ENCODE data around the gene TSHZ2.
"Not testable (repeated sequence)": the region's sequence is repeated elsewhere in the genome, so short reads cannot be mapped to it uniquely, and the experiment has no call there.

The TSHZ2 gene

GRCh38 chr20:53413845-53414244 is 441.7 kb downstream of the TSHZ2 start:
- H3K9me3 ChIP-seq (ENCODE audit: control insufficient read depth in 2 of 2, low read length in 2 of 2); H3K27ac ChIP-seq (ENCODE audit: low read depth in 2 of 2, low read length in 2 of 2); H3K9ac ChIP-seq (ENCODE audit: low read depth in 1 of 2, low read length in 2 of 2); H3K27me3 ChIP-seq (ENCODE audit: control insufficient read depth in 2 of 2, insufficient read depth in 2 of 2, low read length in 2 of 2); H3K4me3 ChIP-seq (ENCODE audit: low read length in 2 of 2); H3K36me3 ChIP-seq (ENCODE audit: control insufficient read depth in 2 of 2, insufficient read depth in 2 of 2, low read length in 2 of 2); H3K4me1 ChIP-seq (ENCODE audit: control insufficient read depth in 2 of 2, insufficient read depth in 2 of 2, low read length in 2 of 2): not testable (repeated sequence)

- H3K9me3 ChIP-seq (ENCODE audit: control insufficient read depth in 2 of 2, low read length in 2 of 2), result no peaks in the 10 kb centered on the region
- H3K9ac ChIP-seq (ENCODE audit: low read depth in 1 of 2, low read length in 2 of 2), result no peak overlapping the region
- H3K36me3 ChIP-seq (ENCODE audit: control insufficient read depth in 2 of 2, insufficient read depth in 2 of 2, low read length in 2 of 2), result no peaks in the 10 kb centered on the region
- no peak overlapping the region for H3K27ac ChIP-seq (ENCODE audit: low read depth in 2 of 2, low read length in 2 of 2)
- no peak overlapping the region for H3K4me3 ChIP-seq (ENCODE audit: low read length in 2 of 2)
- H3K4me1 ChIP-seq (ENCODE audit: control insufficient read depth in 2 of 2, insufficient read depth in 2 of 2, low read length in 2 of 2), result no peaks in the 10 kb centered on the region
- H3K27me3 ChIP-seq (ENCODE audit: control insufficient read depth in 2 of 2, insufficient read depth in 2 of 2, low read length in 2 of 2), result no peaks in the 10 kb centered on the region
These were observed 447.7 kb downstream of the TSHZ2 start for GRCh38 chr20:53419693-53420460.

GRCh38 chr20:53421343-53421742 is 449.2 kb downstream of the TSHZ2 start:
- Histone ChIP-seq H3K36me3 (ENCODE audit: control insufficient read depth in 2 of 2, insufficient read depth in 2 of 2, low read length in 2 of 2) (no peaks in the 10 kb centered on the region), H3K27me3 (ENCODE audit: control insufficient read depth in 2 of 2, insufficient read depth in 2 of 2, low read length in 2 of 2) (no peaks in the 10 kb centered on the region), H3K9ac (ENCODE audit: low read depth in 1 of 2, low read length in 2 of 2) (no peak overlapping the region), H3K9me3 (ENCODE audit: control insufficient read depth in 2 of 2, low read length in 2 of 2) (no peaks in the 10 kb centered on the region), H3K4me3 (ENCODE audit: low read length in 2 of 2) (no peak overlapping the region), H3K27ac (ENCODE audit: low read depth in 2 of 2, low read length in 2 of 2) (no peak overlapping the region), H3K4me1 (ENCODE audit: control insufficient read depth in 2 of 2, insufficient read depth in 2 of 2, low read length in 2 of 2) (no peaks in the 10 kb centered on the region)

- no peaks in the 10 kb centered on the region for H3K27me3 ChIP-seq (ENCODE audit: control insufficient read depth in 2 of 2, insufficient read depth in 2 of 2, low read length in 2 of 2)
- H3K36me3 ChIP-seq (ENCODE audit: control insufficient read depth in 2 of 2, insufficient read depth in 2 of 2, low read length in 2 of 2), result no peaks in the 10 kb centered on the region
- no peak overlapping the region for H3K9ac ChIP-seq (ENCODE audit: low read depth in 1 of 2, low read length in 2 of 2)
- H3K9me3 ChIP-seq (ENCODE audit: control insufficient read depth in 2 of 2, low read length in 2 of 2), result no peaks in the 10 kb centered on the region
- H3K27ac ChIP-seq (ENCODE audit: low read depth in 2 of 2, low read length in 2 of 2), result no peak overlapping the region
- H3K4me1 ChIP-seq (ENCODE audit: control insufficient read depth in 2 of 2, insufficient read depth in 2 of 2, low read length in 2 of 2), result no peaks in the 10 kb centered on the region
- H3K4me3 ChIP-seq (ENCODE audit: low read length in 2 of 2), result no peak overlapping the region
These were observed 449.9 kb downstream of the TSHZ2 start for GRCh38 chr20:53422039-53422438.

- no peak overlapping the region for H3K4me3 ChIP-seq (ENCODE audit: low read length in 2 of 2)
- no peak overlapping the region for H3K27ac ChIP-seq (ENCODE audit: low read depth in 2 of 2, low read length in 2 of 2)
- H3K9ac ChIP-seq (ENCODE audit: low read depth in 1 of 2, low read length in 2 of 2), result no peak overlapping the region
- H3K27me3 ChIP-seq (ENCODE audit: control insufficient read depth in 2 of 2, insufficient read depth in 2 of 2, low read length in 2 of 2), result no peaks in the 10 kb centered on the region
- H3K4me1 ChIP-seq (ENCODE audit: control insufficient read depth in 2 of 2, insufficient read depth in 2 of 2, low read length in 2 of 2), result no peaks in the 10 kb centered on the region
- H3K36me3 ChIP-seq (ENCODE audit: control insufficient read depth in 2 of 2, insufficient read depth in 2 of 2, low read length in 2 of 2), result no peaks in the 10 kb centered on the region
- no peaks in the 10 kb centered on the region for H3K9me3 ChIP-seq (ENCODE audit: control insufficient read depth in 2 of 2, low read length in 2 of 2)
These were observed 451.5 kb downstream of the TSHZ2 start for GRCh38 chr20:53423587-53424146.

- H3K27ac ChIP-seq (ENCODE audit: low read depth in 2 of 2, low read length in 2 of 2), result no peak overlapping the region
- no peaks in the 10 kb centered on the region for H3K36me3 ChIP-seq (ENCODE audit: control insufficient read depth in 2 of 2, insufficient read depth in 2 of 2, low read length in 2 of 2)
- H3K4me3 ChIP-seq (ENCODE audit: low read length in 2 of 2), result no peak overlapping the region
- H3K9ac ChIP-seq (ENCODE audit: low read depth in 1 of 2, low read length in 2 of 2), result no peak overlapping the region
- no peaks in the 10 kb centered on the region for H3K4me1 ChIP-seq (ENCODE audit: control insufficient read depth in 2 of 2, insufficient read depth in 2 of 2, low read length in 2 of 2)
- H3K9me3 ChIP-seq (ENCODE audit: control insufficient read depth in 2 of 2, low read length in 2 of 2), result no peaks in the 10 kb centered on the region
- no peaks in the 10 kb centered on the region for H3K27me3 ChIP-seq (ENCODE audit: control insufficient read depth in 2 of 2, insufficient read depth in 2 of 2, low read length in 2 of 2)
These were observed 453.3 kb downstream of the TSHZ2 start for GRCh38 chr20:53425481-53425880.

GRCh38 chr20:53425941-53426340 is 453.8 kb downstream of the TSHZ2 start:
- no peaks in the 10 kb centered on the region for H3K9me3 ChIP-seq (ENCODE audit: control insufficient read depth in 2 of 2, low read length in 2 of 2)
- no peaks in the 10 kb centered on the region for H3K27me3 ChIP-seq (ENCODE audit: control insufficient read depth in 2 of 2, insufficient read depth in 2 of 2, low read length in 2 of 2)
- H3K27ac ChIP-seq (ENCODE audit: low read depth in 2 of 2, low read length in 2 of 2), result no peak overlapping the region
- H3K9ac ChIP-seq (ENCODE audit: low read depth in 1 of 2, low read length in 2 of 2), result no peak overlapping the region
- no peak overlapping the region for H3K4me3 ChIP-seq (ENCODE audit: low read length in 2 of 2)
- H3K36me3 ChIP-seq (ENCODE audit: control insufficient read depth in 2 of 2, insufficient read depth in 2 of 2, low read length in 2 of 2), result no peaks in the 10 kb centered on the region
- no peaks in the 10 kb centered on the region for H3K4me1 ChIP-seq (ENCODE audit: control insufficient read depth in 2 of 2, insufficient read depth in 2 of 2, low read length in 2 of 2)

- no peaks in the 10 kb centered on the region for H3K4me1 ChIP-seq (ENCODE audit: control insufficient read depth in 2 of 2, insufficient read depth in 2 of 2, low read length in 2 of 2)
- H3K9ac ChIP-seq (ENCODE audit: low read depth in 1 of 2, low read length in 2 of 2), result no peak overlapping the region
- H3K36me3 ChIP-seq (ENCODE audit: control insufficient read depth in 2 of 2, insufficient read depth in 2 of 2, low read length in 2 of 2), result no peaks in the 10 kb centered on the region
- H3K9me3 ChIP-seq (ENCODE audit: control insufficient read depth in 2 of 2, low read length in 2 of 2), result no peaks in the 10 kb centered on the region
- H3K27me3 ChIP-seq (ENCODE audit: control insufficient read depth in 2 of 2, insufficient read depth in 2 of 2, low read length in 2 of 2), result no peaks in the 10 kb centered on the region
- H3K4me3 ChIP-seq (ENCODE audit: low read length in 2 of 2), result no peak overlapping the region
- H3K27ac ChIP-seq (ENCODE audit: low read depth in 2 of 2, low read length in 2 of 2), result no peak overlapping the region
These were observed 454.7 kb downstream of the TSHZ2 start for GRCh38 chr20:53426766-53427312.

GRCh38 chr20:53427951-53428350 is 455.8 kb downstream of the TSHZ2 start:
- no peak overlapping the region for H3K9ac ChIP-seq (ENCODE audit: low read depth in 1 of 2, low read length in 2 of 2)
- no peaks in the 10 kb centered on the region for H3K36me3 ChIP-seq (ENCODE audit: control insufficient read depth in 2 of 2, insufficient read depth in 2 of 2, low read length in 2 of 2)
- no peaks in the 10 kb centered on the region for H3K27me3 ChIP-seq (ENCODE audit: control insufficient read depth in 2 of 2, insufficient read depth in 2 of 2, low read length in 2 of 2)
- no peak overlapping the region for H3K4me3 ChIP-seq (ENCODE audit: low read length in 2 of 2)
- H3K4me1 ChIP-seq (ENCODE audit: control insufficient read depth in 2 of 2, insufficient read depth in 2 of 2, low read length in 2 of 2), result no peaks in the 10 kb centered on the region
- H3K9me3 ChIP-seq (ENCODE audit: control insufficient read depth in 2 of 2, low read length in 2 of 2), result no peaks in the 10 kb centered on the region
- H3K27ac ChIP-seq (ENCODE audit: low read depth in 2 of 2, low read length in 2 of 2), result no peak overlapping the region

GRCh38 chr20:53428588-53428987 is 456.4 kb downstream of the TSHZ2 start:
- Histone ChIP-seq H3K4me3 (ENCODE audit: low read length in 2 of 2) (no peak overlapping the region), H3K27ac (ENCODE audit: low read depth in 2 of 2, low read length in 2 of 2) (no peak overlapping the region), H3K27me3 (ENCODE audit: control insufficient read depth in 2 of 2, insufficient read depth in 2 of 2, low read length in 2 of 2) (no peaks in the 10 kb centered on the region), H3K9ac (ENCODE audit: low read depth in 1 of 2, low read length in 2 of 2) (no peak overlapping the region), H3K4me1 (ENCODE audit: control insufficient read depth in 2 of 2, insufficient read depth in 2 of 2, low read length in 2 of 2) (no peaks in the 10 kb centered on the region), H3K9me3 (ENCODE audit: control insufficient read depth in 2 of 2, low read length in 2 of 2) (no peaks in the 10 kb centered on the region), H3K36me3 (ENCODE audit: control insufficient read depth in 2 of 2, insufficient read depth in 2 of 2, low read length in 2 of 2) (no peaks in the 10 kb centered on the region)

All from mucosa of rectum (tissue), 2 donors.